ENCODE data around the gene FAM78B. TPM values are rescaled to one million over a fixed set of nuclear protein-coding genes. Genes with fewer than 3 reads are reported as not detected.

The FAM78B gene
- total and polyA plus RNA-seq, 2 experiments from 2014 or later: 0.77 TPM; not detected in 1

- Histone ChIP-seq H3K79me2 (no peaks in the 10 kb centered on the region), H3K4me1 (ENCODE audit: insufficient read depth) (no peaks in the 10 kb centered on the region), H3K27ac (no peak overlapping the region), H3K27me3 (no peaks in the 10 kb centered on the region), H3K4me3 (no peak overlapping the region), H2AFZ (no peak overlapping the region), H3K9me2 (replicated peaks; ENCODE audit: insufficient read depth) (no peaks in the 10 kb centered on the region), H3K9me3 (ENCODE audit: low read depth) (no peaks in the 10 kb centered on the region), H4K20me1 (ENCODE audit: insufficient read depth, poor library complexity, severe bottlenecking) (no peaks in the 10 kb centered on the region), H3K36me3 (replicated peaks; ENCODE audit: insufficient read depth, low read depth) (no peaks in the 10 kb centered on the region), H3K4me2 (no peak overlapping the region)
- no peak for TF ChIP-seq EZH2 (IDR thresholded peaks at IDR 0.05; ENCODE audit: borderline replicate concordance)
- TF ChIP-seq CTCF (IDR thresholded peaks at IDR 0.05; ENCODE audit: poor library complexity): no peak
- no peak for TF ChIP-seq EZH2phosphoT487 (IDR thresholded peaks at IDR 0.05; ENCODE audit: low read depth, severe bottlenecking, unreplicated experiment)
- 77% methylated on average over 4 of the region's 4 CpGs for WGBS (ENCODE audit: low lambda C conversion rate, missing lambda C conversion rate)
- DNase-seq (ENCODE audit: low spot score): no peak
Observed at GRCh38 chr1:166190400-166190799, 23.6 kb upstream of the FAM78B start.

- 55% methylated on average over 2 of the region's 2 CpGs for WGBS (ENCODE audit: low lambda C conversion rate, missing lambda C conversion rate)
- Histone ChIP-seq H3K27ac (no peak overlapping the region), H4K20me1 (ENCODE audit: insufficient read depth, poor library complexity, severe bottlenecking) (no peaks in the 10 kb centered on the region), H3K4me3 (no peak overlapping the region), H3K79me2 (no peaks in the 10 kb centered on the region), H3K4me2 (no peak overlapping the region), H3K27me3 (no peaks in the 10 kb centered on the region), H3K36me3 (replicated peaks; ENCODE audit: insufficient read depth, low read depth) (no peaks in the 10 kb centered on the region), H2AFZ (no peak overlapping the region), H3K4me1 (ENCODE audit: insufficient read depth) (no peaks in the 10 kb centered on the region), H3K9me3 (ENCODE audit: low read depth) (no peaks in the 10 kb centered on the region), H3K9me2 (replicated peaks; ENCODE audit: insufficient read depth) (no peaks in the 10 kb centered on the region)
- no peak for DNase-seq (ENCODE audit: low spot score)
- no peak for TF ChIP-seq CTCF (IDR thresholded peaks at IDR 0.05; ENCODE audit: poor library complexity)
- TF ChIP-seq EZH2phosphoT487 (IDR thresholded peaks at IDR 0.05; ENCODE audit: low read depth, severe bottlenecking, unreplicated experiment): no peak
- TF ChIP-seq EZH2 (IDR thresholded peaks at IDR 0.05; ENCODE audit: borderline replicate concordance): no peak
Observed at GRCh38 chr1:166189126-166189525, 22.3 kb upstream of the FAM78B start.

DNA sequence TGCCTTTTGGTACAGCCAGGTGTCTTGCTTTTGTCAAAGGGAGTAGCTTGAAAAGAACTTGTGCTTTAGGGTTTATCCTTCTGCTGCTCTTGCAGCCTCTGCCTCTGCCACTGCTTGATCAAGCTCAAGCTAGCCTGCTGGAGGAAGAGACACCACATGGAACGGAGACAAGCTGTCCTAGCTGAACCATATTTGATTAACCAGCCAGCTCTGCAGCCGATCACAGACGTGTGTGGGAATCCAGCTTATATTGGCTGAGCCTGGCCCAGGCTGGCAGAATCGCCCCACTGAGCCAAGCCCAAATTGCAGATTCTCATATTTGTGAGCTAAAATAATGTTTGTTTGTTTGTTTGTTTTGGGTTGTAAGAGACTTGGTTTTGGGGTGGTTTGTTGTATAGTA lies 18.7 kb upstream of the FAM78B start:
- Histone ChIP-seq H4K20me1 (ENCODE audit: insufficient read depth, poor library complexity, severe bottlenecking) (no peaks in the 10 kb centered on the region), H3K27ac (no peak overlapping the region), H3K4me2 (no peak overlapping the region), H2AFZ (no peak overlapping the region), H3K79me2 (no peaks in the 10 kb centered on the region), H3K27me3 (no peaks in the 10 kb centered on the region), H3K9me3 (ENCODE audit: low read depth) (no peaks in the 10 kb centered on the region), H3K4me1 (ENCODE audit: insufficient read depth) (no peaks in the 10 kb centered on the region), H3K4me3 (no peak overlapping the region), H3K9me2 (replicated peaks; ENCODE audit: insufficient read depth) (no peaks in the 10 kb centered on the region), H3K36me3 (replicated peaks; ENCODE audit: insufficient read depth, low read depth) (no peaks in the 10 kb centered on the region)
- 76% methylated on average over 4 of the region's 4 CpGs for WGBS (ENCODE audit: low lambda C conversion rate, missing lambda C conversion rate)
- TF ChIP-seq CTCF (IDR thresholded peaks at IDR 0.05; ENCODE audit: poor library complexity) (no peak), EZH2phosphoT487 (IDR thresholded peaks at IDR 0.05; ENCODE audit: low read depth, severe bottlenecking, unreplicated experiment) (no peak), EZH2 (IDR thresholded peaks at IDR 0.05; ENCODE audit: borderline replicate concordance) (no peak)
- no peak for DNase-seq (ENCODE audit: low spot score)

DNA sequence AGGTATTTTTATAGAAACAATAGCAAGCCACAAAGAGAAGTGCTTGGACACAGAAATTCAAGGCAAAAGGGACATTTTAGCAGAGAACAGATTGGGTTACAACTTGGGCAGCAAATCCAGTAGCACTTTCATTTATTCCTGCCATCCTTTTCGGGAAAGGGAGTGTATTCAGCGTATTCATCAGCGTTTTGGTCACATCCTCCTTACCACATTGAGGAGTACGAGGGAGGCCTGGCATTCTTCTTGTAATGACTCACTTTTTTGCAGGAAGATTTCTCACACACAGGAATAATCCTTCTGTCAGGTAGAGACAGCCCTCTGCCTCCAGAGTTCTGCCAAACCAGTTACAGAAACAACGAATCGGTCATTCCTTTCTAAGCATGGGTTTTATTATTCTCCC lies 18.1 kb upstream of the FAM78B start:
- TF ChIP-seq CTCF (IDR thresholded peaks at IDR 0.05; ENCODE audit: poor library complexity) (no peak), EZH2 (IDR thresholded peaks at IDR 0.05; ENCODE audit: borderline replicate concordance) (no peak), EZH2phosphoT487 (IDR thresholded peaks at IDR 0.05; ENCODE audit: low read depth, severe bottlenecking, unreplicated experiment) (no peak)
- DNase-seq (ENCODE audit: low spot score): no peak
- no peaks in the 10 kb centered on the region for H3K27me3 ChIP-seq
- H3K27ac ChIP-seq: no peak overlapping the region
- no peaks in the 10 kb centered on the region for H3K36me3 ChIP-seq (replicated peaks; ENCODE audit: insufficient read depth, low read depth)
- H4K20me1 ChIP-seq (ENCODE audit: insufficient read depth, poor library complexity, severe bottlenecking): no peaks in the 10 kb centered on the region
- no peaks in the 10 kb centered on the region for H3K4me1 ChIP-seq (ENCODE audit: insufficient read depth)
- no peaks in the 10 kb centered on the region for H3K9me3 ChIP-seq (ENCODE audit: low read depth)
- no peak overlapping the region for H3K4me3 ChIP-seq
- H3K4me2 ChIP-seq: no peak overlapping the region
- no peak overlapping the region for H2AFZ ChIP-seq
- WGBS (ENCODE audit: low lambda C conversion rate, missing lambda C conversion rate): 56% methylated on average over 6 of the region's 6 CpGs
- H3K79me2 ChIP-seq: no peaks in the 10 kb centered on the region
- no peaks in the 10 kb centered on the region for H3K9me2 ChIP-seq (replicated peaks; ENCODE audit: insufficient read depth)
